Heart left ventricle (tissue), 13 donors: ENCODE measurements around the gene MAP2K5.

ENCODE experiments used
- POLR2A ChIP-seq, 2 donors: fragments of 450-650 bp; IDR thresholded peaks; one replicate each; pipeline ENCODE4 v1.6.1; 2017; ENCODE audit warnings: antibody characterized with exemption in 2 of 2, mild to moderate bottlenecking in 2 of 2, moderate library complexity in 2 of 2
- TF ChIP-seq, protein P1 (sequence below), 12 donors: fragments of 200-600 bp; sonication (generic) in 4 of 12; IDR thresholded peaks; one replicate each; pipeline versions ENCODE4 v1.5.0 to v1.8.0; 2018 to 2022; ENCODE audit warnings: antibody characterized with exemption in 12 of 12, mild to moderate bottlenecking in 5 of 12
- donor health status: ischemic (EF 13 %, LVEDD 7.1; RV severe dilation, severe dysfunction).
- donor health status: DM: no; HTN: yes; CAD: no.
- donor health status: DM: no; HTN: no; CAD: no.
- donor health status: ischemic (EF 25% LVEDD 6.9; RV normal size, moderate dysfunction).
- donor health status: ischemic (EF 25% LVEDD 5.7; RV mildly dilated, moderate dysfunction).
- donor health status: ischemic (EF 35%, LVEDD 5.7; RV mildly dilated, moderate dysfunction).
- donor health status: nonischemic (EF 11% LVEDD 7.7; RV severe dilation, severe dysfunction).
- donor health status: DM: yes; HTN: yes; CAD: no.
- donor health status: PGD.
- donor health status: ischemic (EF 29% LVEDD 5.4; RV normal size, mild dysfunction).
- donor health status: nonischemic (EF 23%, LVEDD 6.1; RV moderate dilation, normal function).

DNA sequence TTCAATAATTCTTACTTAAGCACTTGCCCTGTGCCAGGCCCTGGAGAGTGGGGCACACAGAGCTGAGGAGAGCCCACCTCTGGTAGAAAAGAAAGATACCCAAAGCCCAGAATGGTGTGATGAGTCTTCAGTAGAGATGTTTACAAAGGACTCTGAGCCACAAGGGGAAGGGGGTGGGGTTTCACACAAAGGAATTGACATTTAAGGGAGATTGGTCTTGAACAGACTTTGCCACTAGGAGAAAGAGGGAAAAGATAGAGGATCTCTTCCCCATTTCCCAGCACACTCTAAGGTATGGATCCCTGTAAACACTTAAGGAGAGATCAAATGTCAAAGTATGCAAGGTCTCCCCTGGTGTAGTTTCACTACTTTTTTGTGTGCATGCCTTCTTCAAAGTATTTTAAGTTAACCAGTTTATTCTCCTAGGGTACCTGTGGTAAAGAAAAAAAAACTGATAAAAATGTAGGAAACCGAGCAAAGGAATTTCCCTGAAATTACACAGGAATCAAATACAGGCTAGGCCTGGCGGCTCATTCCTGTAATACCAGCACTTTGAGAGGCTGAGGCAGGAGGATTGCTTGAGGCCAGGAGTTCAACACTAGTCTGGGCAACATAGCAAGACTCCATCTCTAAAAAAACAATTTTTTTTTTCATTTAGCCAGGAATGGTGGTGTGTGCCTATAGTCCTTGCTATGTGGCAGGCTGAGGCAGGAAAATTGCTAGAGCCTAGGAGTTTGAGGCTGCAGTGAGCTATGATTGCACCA is 165.2 kb downstream of the MAP2K5 start:
- TF ChIP-seq, protein P1, sequence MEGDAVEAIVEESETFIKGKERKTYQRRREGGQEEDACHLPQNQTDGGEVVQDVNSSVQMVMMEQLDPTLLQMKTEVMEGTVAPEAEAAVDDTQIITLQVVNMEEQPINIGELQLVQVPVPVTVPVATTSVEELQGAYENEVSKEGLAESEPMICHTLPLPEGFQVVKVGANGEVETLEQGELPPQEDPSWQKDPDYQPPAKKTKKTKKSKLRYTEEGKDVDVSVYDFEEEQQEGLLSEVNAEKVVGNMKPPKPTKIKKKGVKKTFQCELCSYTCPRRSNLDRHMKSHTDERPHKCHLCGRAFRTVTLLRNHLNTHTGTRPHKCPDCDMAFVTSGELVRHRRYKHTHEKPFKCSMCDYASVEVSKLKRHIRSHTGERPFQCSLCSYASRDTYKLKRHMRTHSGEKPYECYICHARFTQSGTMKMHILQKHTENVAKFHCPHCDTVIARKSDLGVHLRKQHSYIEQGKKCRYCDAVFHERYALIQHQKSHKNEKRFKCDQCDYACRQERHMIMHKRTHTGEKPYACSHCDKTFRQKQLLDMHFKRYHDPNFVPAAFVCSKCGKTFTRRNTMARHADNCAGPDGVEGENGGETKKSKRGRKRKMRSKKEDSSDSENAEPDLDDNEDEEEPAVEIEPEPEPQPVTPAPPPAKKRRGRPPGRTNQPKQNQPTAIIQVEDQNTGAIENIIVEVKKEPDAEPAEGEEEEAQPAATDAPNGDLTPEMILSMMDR (IDR thresholded peaks at IDR 0.05) = no peak
- TF ChIP-seq POLR2A (IDR thresholded peaks at IDR 0.05) = no peak
